Measurements from ENCODE around the gene BPIFB6.

BPIFB6 gene

GRCh38 chr20:33083544-33084340, 52.3 kb downstream of the BPIFB6 start:
- TF ChIP-seq CTCF (conservative IDR thresholded peaks at IDR 0.05; ENCODE audit: low read length), result no peak
- DNase-seq (ENCODE audit: low read depth), result no peak
- H3K4me3 ChIP-seq (ENCODE audit: low read length), result no peak overlapping the region

- no peak for TF ChIP-seq CTCF (conservative IDR thresholded peaks at IDR 0.05; ENCODE audit: low read length)
- H3K4me3 ChIP-seq (ENCODE audit: low read length), result no peak overlapping the region
- no peak for DNase-seq (ENCODE audit: low read depth)
Observed at GRCh38 chr20:33084722-33085121, 53.3 kb downstream of the BPIFB6 start.

- no peak for DNase-seq (ENCODE audit: low read depth)
- TF ChIP-seq CTCF (conservative IDR thresholded peaks at IDR 0.05; ENCODE audit: low read length), result no peak
- no peak overlapping the region for H3K4me3 ChIP-seq (ENCODE audit: low read length)
Observed at GRCh38 chr20:33086052-33086722, 54.7 kb downstream of the BPIFB6 start.

- no peak for TF ChIP-seq CTCF (conservative IDR thresholded peaks at IDR 0.05; ENCODE audit: low read length)
- no peak overlapping the region for H3K4me3 ChIP-seq (ENCODE audit: low read length)
- no peak for DNase-seq (ENCODE audit: low read depth)
Observed at GRCh38 chr20:33091147-33091546, 59.7 kb downstream of the BPIFB6 start.

GRCh38 chr20:33091693-33092092, 60.2 kb downstream of the BPIFB6 start:
- DNase-seq (ENCODE audit: low read depth), result no peak
- H3K4me3 ChIP-seq (ENCODE audit: low read length), result no peak overlapping the region
- TF ChIP-seq CTCF (conservative IDR thresholded peaks at IDR 0.05; ENCODE audit: low read length), result no peak

- TF ChIP-seq CTCF (conservative IDR thresholded peaks at IDR 0.05; ENCODE audit: low read length), result no peak
- H3K4me3 ChIP-seq (ENCODE audit: low read length), result no peak overlapping the region
- no peak for DNase-seq (ENCODE audit: low read depth)
Observed at GRCh38 chr20:33092361-33092760, 60.9 kb downstream of the BPIFB6 start.

- no peak for TF ChIP-seq CTCF (conservative IDR thresholded peaks at IDR 0.05; ENCODE audit: low read length)
Observed at GRCh38 chr20:33093074-33093473, 61.6 kb downstream of the BPIFB6 start.

More at GRCh38 chr20:33093074-33093473, 61.6 kb downstream of the BPIFB6 start:
- no peak for DNase-seq (ENCODE audit: low read depth)
- no peak overlapping the region for H3K4me3 ChIP-seq (ENCODE audit: low read length)
